Measurements from ENCODE around the gene FAM107B. TPM values are rescaled to one million over a fixed set of nuclear protein-coding genes. Genes with fewer than 3 reads are reported as not detected.
A peak's percentile ranks its signal among the peaks of the same experiment; 100 is the strongest.
"Not testable (repeated sequence)": the region's sequence is repeated elsewhere in the genome, so short reads cannot be mapped to it uniquely, and the experiment has no call there.

FAM107B gene
- total and polyA plus RNA-seq, 11 donors, result 1.9 to 27.6 (median 4.9) TPM

DNA sequence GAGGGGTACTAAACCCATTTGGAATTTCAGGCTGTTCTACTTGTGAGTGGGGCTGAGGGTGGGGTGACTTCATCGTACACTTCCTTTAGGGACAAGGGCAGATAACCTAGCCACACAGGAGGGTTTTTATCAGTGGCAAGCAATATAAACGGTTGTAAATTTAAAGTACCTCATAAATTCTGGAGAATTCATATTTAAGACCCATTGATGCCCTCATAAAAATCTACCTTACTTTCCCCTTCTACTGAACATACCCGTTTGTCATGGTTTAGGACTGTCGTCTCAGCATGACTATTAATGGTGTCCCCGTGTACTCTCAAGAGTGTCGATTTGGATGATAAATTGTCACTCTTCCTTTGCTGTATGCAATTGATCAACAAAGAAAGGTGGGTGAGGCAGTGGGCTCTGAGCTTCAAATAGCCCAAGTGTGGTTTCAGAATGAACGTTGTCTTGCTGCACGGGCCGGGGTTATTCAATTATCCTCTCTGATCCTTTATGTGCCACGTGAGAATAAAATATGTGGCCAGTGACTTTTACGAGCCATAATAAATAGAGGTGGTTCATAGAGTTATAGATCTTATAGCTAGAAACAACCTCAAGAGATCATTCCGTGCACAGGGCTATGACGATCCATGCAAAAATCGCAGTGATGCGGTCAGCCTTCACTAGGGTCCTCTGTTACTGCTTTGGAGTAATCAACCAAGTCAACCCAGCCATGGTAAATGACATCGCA, 82.2 kb downstream of the FAM107B start:
- H3K36me3 ChIP-seq, result no peaks in the 10 kb centered on the region
- TF ChIP-seq POLR2A (IDR thresholded peaks at IDR 0.05), result no peak
- no peak for TF ChIP-seq CTCF (IDR thresholded peaks at IDR 0.05)
- H3K4me3 ChIP-seq, result no peak overlapping the region
- ATAC-seq (no peak), DNase-seq (no peak)
- H3K27ac ChIP-seq, result no peak overlapping the region
- H3K4me1 ChIP-seq, result peaks cover 0 to 9% (median 0%) of the 10 kb centered on the region in 12 donors
- no peaks in the 10 kb centered on the region for H3K27me3 ChIP-seq
- H3K9me3 ChIP-seq, result no peaks in the 10 kb centered on the region
- 73 to 84% (median 77%) methylated on average over 16 of the region's 16 CpGs for WGBS, 4 donors
- intact Hi-C loops (cut with DNase I), result no loop called here

GRCh38 chr10:14691359-14691758, 83.3 kb downstream of the FAM107B start:
- H3K27me3 ChIP-seq, result no peaks in the 10 kb centered on the region
- 91 to 97% (median 94%) methylated on average over 8 of the region's 8 CpGs for WGBS, 4 donors
- no peaks in the 10 kb centered on the region for H3K9me3 ChIP-seq
- TF ChIP-seq POLR2A (IDR thresholded peaks at IDR 0.05) (no peak), CTCF (IDR thresholded peaks at IDR 0.05) (no peak)
- DNase-seq (no peak), ATAC-seq (no peak)
- peaks cover 0 to 5% (median 0%) of the 10 kb centered on the region in 12 donors for H3K4me1 ChIP-seq
- no peak overlapping the region for H3K27ac ChIP-seq
- no peaks in the 10 kb centered on the region for H3K36me3 ChIP-seq
- intact Hi-C loops (cut with DNase I), result no loop called here
- no peak overlapping the region for H3K4me3 ChIP-seq

DNA sequence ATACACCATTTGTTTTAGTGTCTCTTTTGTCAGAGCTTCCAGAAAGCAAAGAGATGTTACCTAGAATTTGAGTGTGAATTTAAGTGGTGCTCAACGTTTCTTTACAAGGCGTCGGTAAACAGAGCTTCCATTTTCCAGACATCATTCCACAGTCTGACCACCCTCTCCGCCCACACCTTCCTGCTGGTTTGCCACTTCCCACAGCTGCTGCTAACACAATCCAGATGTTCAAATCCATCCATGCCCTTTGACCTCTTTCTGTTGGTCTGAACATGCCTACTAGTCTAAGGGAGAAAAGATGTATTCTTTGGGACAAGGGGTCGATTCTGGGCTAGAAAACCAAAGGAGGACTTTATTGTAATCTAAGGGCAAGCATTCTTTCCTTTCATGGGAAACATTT, 86.1 kb downstream of the FAM107B start:
- TF ChIP-seq POLR2A (IDR thresholded peaks at IDR 0.05) (no peak), CTCF (IDR thresholded peaks at IDR 0.05) (no peak)
- Histone ChIP-seq H3K27ac (peak overlapping the region in 1 of 12 donors; percentile 46), H3K36me3 (no peaks in the 10 kb centered on the region), H3K4me3 (no peak overlapping the region), H3K4me1 (peaks cover 0 to 5% (median 0%) of the 10 kb centered on the region in 12 donors), H3K27me3 (no peaks in the 10 kb centered on the region), H3K9me3 (no peaks in the 10 kb centered on the region)
- WGBS, 4 donors, result 35 to 39% (median 38%) methylated on average over 5 of the region's 5 CpGs
- DNase-seq (peak in 2 of 5 donors; percentile 15 to 49), ATAC-seq (peak in 3 of 4 donors; percentile 44 to 87 (median 48))
- intact Hi-C loops (cut with DNase I), result no loop called here

DNA sequence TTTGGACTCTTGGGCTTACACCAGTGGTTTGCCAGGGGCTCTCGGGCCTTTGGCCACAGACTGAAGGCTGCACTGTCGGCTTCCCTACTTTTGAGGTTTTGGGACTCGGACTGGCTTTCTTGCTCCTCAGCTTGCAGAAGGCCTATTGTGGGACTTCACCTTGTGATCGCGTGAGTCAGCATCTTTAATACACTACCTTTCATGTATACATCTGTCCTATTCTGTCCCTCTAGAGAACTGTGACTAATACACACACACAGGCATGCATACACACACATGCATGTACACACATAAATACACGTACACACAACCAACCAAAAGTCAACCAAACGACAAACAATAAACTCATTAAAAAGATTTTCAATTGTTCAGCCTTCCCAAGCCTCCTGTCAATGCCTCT, 86.5 kb downstream of the FAM107B start:
- H3K27me3 ChIP-seq; intact Hi-C loops (cut with DNase I); H3K4me3 ChIP-seq; DNase-seq; H3K9me3 ChIP-seq; ATAC-seq; H3K4me1 ChIP-seq; H3K36me3 ChIP-seq: not testable (repeated sequence)
- 73 to 91% (median 81%) methylated on average over 7 of the region's 7 CpGs for WGBS, 4 donors
- H3K27ac ChIP-seq, result peak overlapping the region in 1 of 12 donors; percentile 46

DNA sequence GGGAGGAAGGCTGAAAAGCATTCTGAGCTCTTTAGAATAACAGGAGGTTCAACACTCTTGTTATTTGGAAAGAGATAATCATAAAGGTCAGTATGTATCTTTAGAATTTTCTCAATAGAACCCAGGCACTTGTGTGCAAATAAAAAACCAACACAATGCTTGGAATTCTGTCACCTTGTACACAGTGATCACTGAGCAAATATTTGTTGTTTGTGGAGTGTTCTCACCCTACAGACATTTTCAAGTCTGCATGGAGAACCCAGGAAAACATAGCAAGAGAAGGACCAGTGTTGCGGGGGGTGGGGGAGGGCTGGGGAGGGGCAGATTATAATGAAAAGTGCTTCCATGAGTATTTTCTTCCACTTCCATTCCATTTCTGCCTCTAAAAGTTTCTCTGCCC, 87.4 kb downstream of the FAM107B start:
- Histone ChIP-seq H3K36me3 (no peaks in the 10 kb centered on the region), H3K27me3 (no peaks in the 10 kb centered on the region), H3K9me3 (no peaks in the 10 kb centered on the region), H3K4me3 (no peak overlapping the region), H3K27ac (no peak overlapping the region), H3K4me1 (peaks cover 0 to 5% (median 0%) of the 10 kb centered on the region in 12 donors)
- intact Hi-C loops (cut with DNase I), result no loop called here
- WGBS, 4 donors, result 96 to 100% (median 98%) methylated on average over 1 of the region's 1 CpG
- no peak for DNase-seq
- TF ChIP-seq POLR2A (IDR thresholded peaks at IDR 0.05) (no peak), CTCF (IDR thresholded peaks at IDR 0.05) (no peak)
- no peak for ATAC-seq

Measured in heart left ventricle (tissue), 16 donors.